ENCODE results near the gene ACIN1. TPM values are rescaled to one million over a fixed set of nuclear protein-coding genes. Genes with fewer than 3 reads are reported as not detected.
"Not testable (repeated sequence)": the region's sequence is repeated elsewhere in the genome, so short reads cannot be mapped to it uniquely, and the experiment has no call there.

Gene ACIN1
- total RNA-seq, 1 experiment from 2014 or later, result 333 TPM

- Histone ChIP-seq H3K4me2 (ENCODE audit: insufficient read depth, insufficient read length, low read length) (no peak overlapping the region), H2BK12ac (ENCODE audit: insufficient read length, low read depth, low read length) (no peak overlapping the region), H4K91ac (ENCODE audit: insufficient read length, low read depth, low read length) (no peak overlapping the region), H3K56ac (ENCODE audit: insufficient read length, low read depth, low read length) (no peak overlapping the region), H3K27ac (ENCODE audit: insufficient read length, low read depth, low read length) (no peak overlapping the region), H3K23me2 (ENCODE audit: insufficient read length, low read depth, low read length, poor library complexity, severe bottlenecking) (no peaks in the 10 kb centered on the region), H3K4ac (ENCODE audit: low read depth, low read length) (no peak overlapping the region), H3K27me3 (ENCODE audit: insufficient read depth, low read length) (no peaks in the 10 kb centered on the region), H4K8ac (replicated peaks; ENCODE audit: insufficient read length, low read depth, low read length) (no peak overlapping the region), H3T11ph (ENCODE audit: low read length) (no peak overlapping the region), H4K5ac (ENCODE audit: insufficient read length, low read depth, low read length) (no peak overlapping the region), H2AK5ac (ENCODE audit: insufficient read length, low read length) (no peak overlapping the region), H4K20me1 (ENCODE audit: control insufficient read depth, insufficient read depth, insufficient read length) (no peaks in the 10 kb centered on the region), H3K18ac (ENCODE audit: insufficient read length, low read depth, low read length) (no peak overlapping the region), H3K79me1 (ENCODE audit: insufficient read depth, low read depth, low read length, poor library complexity, severe bottlenecking) (no peaks in the 10 kb centered on the region), H3K14ac (ENCODE audit: insufficient read depth, low read length) (no peak overlapping the region), H3K4me1 (ENCODE audit: insufficient read depth, low read length) (no peaks in the 10 kb centered on the region), H2AFZ (ENCODE audit: low read length) (no peak overlapping the region), H3K23ac (ENCODE audit: insufficient read length, low read depth, low read length) (no peak overlapping the region), H2BK120ac (ENCODE audit: low read depth, low read length, poor library complexity, severe bottlenecking) (no peak overlapping the region), H3K79me2 (ENCODE audit: insufficient read depth, low read length) (no peaks in the 10 kb centered on the region), H3K9me3 (ENCODE audit: control insufficient read depth, low read depth, low read length) (no peaks in the 10 kb centered on the region), H2BK15ac (ENCODE audit: low read depth, low read length) (no peak overlapping the region), H2BK5ac (ENCODE audit: insufficient read length, low read length) (no peak overlapping the region), H3K9ac (ENCODE audit: extremely low read depth, insufficient read length, low read length) (no peak overlapping the region), H2BK20ac (ENCODE audit: low read depth, low read length, poor library complexity, severe bottlenecking) (no peak overlapping the region)
- Mint-ChIP-seq H3K4me1 (peaks cover 2 to 9% of the 10 kb centered on the region in 2 experiments; a peak in 3 of 4 replicates), H3K27ac (peak overlapping the region in 2 of 3 experiments; percentile 25 to 28; a peak in 5 of 7 replicates), H3K36me3 (ENCODE audit: insufficient read depth in 1 of 3, low read depth in 3 of 3) (no peaks in the 10 kb centered on the region), H3K27me3 (ENCODE audit: low read depth) (no peaks in the 10 kb centered on the region), H3K9me3 (no peaks in the 10 kb centered on the region), H3K4me3 (no peak overlapping the region)
- TF ChIP-seq, protein P1, sequence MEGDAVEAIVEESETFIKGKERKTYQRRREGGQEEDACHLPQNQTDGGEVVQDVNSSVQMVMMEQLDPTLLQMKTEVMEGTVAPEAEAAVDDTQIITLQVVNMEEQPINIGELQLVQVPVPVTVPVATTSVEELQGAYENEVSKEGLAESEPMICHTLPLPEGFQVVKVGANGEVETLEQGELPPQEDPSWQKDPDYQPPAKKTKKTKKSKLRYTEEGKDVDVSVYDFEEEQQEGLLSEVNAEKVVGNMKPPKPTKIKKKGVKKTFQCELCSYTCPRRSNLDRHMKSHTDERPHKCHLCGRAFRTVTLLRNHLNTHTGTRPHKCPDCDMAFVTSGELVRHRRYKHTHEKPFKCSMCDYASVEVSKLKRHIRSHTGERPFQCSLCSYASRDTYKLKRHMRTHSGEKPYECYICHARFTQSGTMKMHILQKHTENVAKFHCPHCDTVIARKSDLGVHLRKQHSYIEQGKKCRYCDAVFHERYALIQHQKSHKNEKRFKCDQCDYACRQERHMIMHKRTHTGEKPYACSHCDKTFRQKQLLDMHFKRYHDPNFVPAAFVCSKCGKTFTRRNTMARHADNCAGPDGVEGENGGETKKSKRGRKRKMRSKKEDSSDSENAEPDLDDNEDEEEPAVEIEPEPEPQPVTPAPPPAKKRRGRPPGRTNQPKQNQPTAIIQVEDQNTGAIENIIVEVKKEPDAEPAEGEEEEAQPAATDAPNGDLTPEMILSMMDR (conservative IDR thresholded peaks at IDR 0.05), result no peak
- WGBS (ENCODE audit: extremely low coverage, insufficient read length, low lambda C conversion rate), result no CpG with 5 or more reads among the region's 4 CpGs
- DNase-seq, result no peak
Observed at GRCh38 chr14:23015618-23016017, 79.3 kb downstream of the ACIN1 start.

DNA sequence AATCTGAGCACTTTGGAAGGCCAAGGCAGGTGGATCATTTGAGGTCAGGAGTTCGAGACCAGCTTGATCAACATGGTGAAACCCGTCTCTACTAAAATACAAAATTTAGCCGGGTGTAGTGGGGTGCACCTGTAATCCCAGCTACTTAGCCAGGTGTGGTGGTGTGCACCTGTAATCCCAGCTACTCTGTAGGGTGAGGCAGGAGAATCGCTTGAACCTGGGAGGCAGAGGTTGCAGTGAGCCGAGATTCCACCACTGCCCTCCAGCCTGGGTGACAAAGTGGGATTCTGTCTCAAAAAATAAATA is 81.2 kb downstream of the ACIN1 start:
- not testable (repeated sequence) for H3K9ac ChIP-seq (ENCODE audit: extremely low read depth, insufficient read length, low read length); H4K8ac ChIP-seq (replicated peaks; ENCODE audit: insufficient read length, low read depth, low read length); H3K27ac Mint-ChIP-seq; H3K4me3 Mint-ChIP-seq; H4K91ac ChIP-seq (ENCODE audit: insufficient read length, low read depth, low read length); H2BK12ac ChIP-seq (ENCODE audit: insufficient read length, low read depth, low read length); H2BK20ac ChIP-seq (ENCODE audit: low read depth, low read length, poor library complexity, severe bottlenecking); H3K56ac ChIP-seq (ENCODE audit: insufficient read length, low read depth, low read length); DNase-seq; H3K27ac ChIP-seq (ENCODE audit: insufficient read length, low read depth, low read length); H3K4me1 ChIP-seq (ENCODE audit: insufficient read depth, low read length); H3T11ph ChIP-seq (ENCODE audit: low read length); H3K14ac ChIP-seq (ENCODE audit: insufficient read depth, low read length); H3K9me3 Mint-ChIP-seq; H3K23ac ChIP-seq (ENCODE audit: insufficient read length, low read depth, low read length); H3K9me3 ChIP-seq (ENCODE audit: control insufficient read depth, low read depth, low read length); H4K20me1 ChIP-seq (ENCODE audit: control insufficient read depth, insufficient read depth, insufficient read length); H3K23me2 ChIP-seq (ENCODE audit: insufficient read length, low read depth, low read length, poor library complexity, severe bottlenecking); H3K79me2 ChIP-seq (ENCODE audit: insufficient read depth, low read length); H2AK5ac ChIP-seq (ENCODE audit: insufficient read length, low read length); H3K27me3 ChIP-seq (ENCODE audit: insufficient read depth, low read length); H2AFZ ChIP-seq (ENCODE audit: low read length); H3K18ac ChIP-seq (ENCODE audit: insufficient read length, low read depth, low read length); H2BK120ac ChIP-seq (ENCODE audit: low read depth, low read length, poor library complexity, severe bottlenecking); H4K5ac ChIP-seq (ENCODE audit: insufficient read length, low read depth, low read length); H3K79me1 ChIP-seq (ENCODE audit: insufficient read depth, low read depth, low read length, poor library complexity, severe bottlenecking); H3K4me2 ChIP-seq (ENCODE audit: insufficient read depth, insufficient read length, low read length); H3K4ac ChIP-seq (ENCODE audit: low read depth, low read length); H2BK5ac ChIP-seq (ENCODE audit: insufficient read length, low read length); H3K36me3 Mint-ChIP-seq (ENCODE audit: insufficient read depth in 1 of 3, low read depth in 3 of 3); H2BK15ac ChIP-seq (ENCODE audit: low read depth, low read length); H3K27me3 Mint-ChIP-seq (ENCODE audit: low read depth)
- WGBS (ENCODE audit: extremely low coverage, insufficient read length, low lambda C conversion rate), result no CpG with 5 or more reads among the region's 5 CpGs
- peaks cover 8 to 17% of the 10 kb centered on the region in 2 experiments for H3K4me1 Mint-ChIP-seq
